Activated CD8-positive, alpha-beta memory T cell treated with anti-CD3 and anti-CD28 coated beads for 24 hours (primary cell): ENCODE results near the gene FXYD6.

ENCODE experiments used
- DNase-seq: peaks from one replicate; pipeline ENCODE4 v3.0.0-alpha.2; 2020

FXYD6 gene

GRCh38 chr11:117909611-117910382, 33.3 kb upstream of the FXYD6 start:
- DNase-seq = peak; percentile 44

DNA sequence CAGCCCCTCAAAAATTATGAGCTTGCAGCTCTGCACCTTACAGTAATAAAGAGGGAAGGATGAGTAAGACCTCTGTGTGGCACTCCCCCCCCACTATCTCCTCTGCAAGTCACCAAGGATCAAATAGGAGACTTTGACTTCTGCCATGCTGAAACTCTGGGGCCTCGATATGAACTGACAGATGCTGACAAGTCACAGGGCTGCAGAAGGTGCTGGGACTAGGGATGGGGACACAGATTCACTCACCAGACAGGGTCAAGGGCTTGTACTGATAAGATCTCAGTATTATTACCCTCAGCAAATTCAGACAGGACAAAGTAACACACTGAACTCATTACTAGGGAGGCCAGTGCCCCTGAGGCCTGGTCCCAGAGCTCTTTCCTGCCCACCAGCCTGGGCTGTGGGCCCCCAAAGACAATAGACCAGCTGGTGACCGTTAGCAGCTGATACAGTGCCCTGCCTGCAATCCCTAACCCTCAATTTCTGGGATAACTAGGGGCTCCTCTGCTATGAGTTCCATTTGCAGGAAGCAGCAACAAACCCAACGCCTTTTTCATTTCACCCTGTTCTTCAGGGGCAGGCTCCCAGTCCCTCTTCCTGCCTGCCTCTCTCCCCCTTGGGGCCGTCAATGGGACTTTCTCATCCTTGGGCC, 32.6 kb upstream of the FXYD6 start:
- DNase-seq = no peak

GRCh38 chr11:117908109-117908895, 31.8 kb upstream of the FXYD6 start:
- DNase-seq = peak; percentile 35

DNA sequence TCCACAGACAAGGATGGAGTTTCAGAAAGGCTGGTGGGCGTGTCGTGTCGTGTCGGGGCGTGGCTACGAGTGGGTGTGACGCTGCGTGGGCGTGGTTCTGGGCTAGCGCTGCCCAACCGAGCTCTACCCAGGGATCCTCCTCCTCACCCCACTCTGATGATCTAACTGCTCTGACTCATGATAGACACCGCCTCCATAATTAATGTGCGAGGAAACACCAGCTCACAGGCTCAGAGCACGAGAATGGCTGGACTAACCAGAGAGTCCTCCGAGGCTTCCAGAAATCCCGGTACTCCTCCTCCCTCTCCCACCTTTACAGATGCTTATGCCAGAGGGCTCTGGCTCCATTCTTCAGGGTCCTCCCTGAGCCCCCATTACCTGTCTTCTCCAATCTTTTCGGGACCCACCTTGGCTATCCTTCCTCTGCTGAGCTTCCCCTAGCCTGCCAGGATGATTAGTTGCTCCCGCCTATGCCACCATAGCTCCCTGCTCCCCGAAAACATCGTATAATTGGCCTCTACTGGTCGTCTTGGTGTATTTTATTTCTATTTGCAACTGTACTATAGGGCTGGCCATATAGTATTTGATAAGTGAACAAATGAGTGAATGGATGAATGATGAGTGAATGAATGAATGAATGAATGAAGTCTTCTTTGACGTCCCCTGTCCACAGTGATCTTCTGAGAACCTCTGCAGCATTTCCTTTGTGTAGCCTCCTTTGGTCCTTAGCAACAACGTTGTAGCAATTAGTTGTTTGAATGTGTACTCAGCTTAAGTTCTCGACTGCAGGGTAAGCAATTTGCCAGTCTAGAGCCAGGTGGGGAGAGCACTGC, 31.0 kb upstream of the FXYD6 start:
- peak; percentile 82 for DNase-seq

GRCh38 chr11:117906710-117907109, 30.3 kb upstream of the FXYD6 start:
- DNase-seq = no peak

- DNase-seq = no peak
Observed at GRCh38 chr11:117906126-117906525, 29.7 kb upstream of the FXYD6 start.

DNA sequence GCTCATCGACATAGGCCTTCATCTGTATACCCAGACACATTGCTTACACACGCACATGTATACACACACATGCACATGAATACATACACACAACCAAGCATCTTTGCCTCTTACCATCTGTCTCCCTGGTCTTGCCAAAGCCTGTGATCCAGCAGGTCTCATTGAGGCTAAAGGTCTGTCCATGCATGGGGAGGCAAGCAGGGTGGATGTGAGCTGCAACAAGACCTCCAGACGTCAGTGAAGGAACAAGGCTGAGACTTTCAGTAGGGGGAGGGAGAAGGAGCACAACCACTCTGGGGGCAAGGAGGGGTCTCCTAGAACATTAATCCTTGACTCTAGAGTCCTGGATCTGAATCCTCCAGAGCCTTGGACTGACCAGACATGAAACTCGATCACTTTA, 29.1 kb upstream of the FXYD6 start:
- no peak for DNase-seq

- DNase-seq = no peak
Observed at GRCh38 chr11:117903505-117904382, 27.3 kb upstream of the FXYD6 start.

DNA sequence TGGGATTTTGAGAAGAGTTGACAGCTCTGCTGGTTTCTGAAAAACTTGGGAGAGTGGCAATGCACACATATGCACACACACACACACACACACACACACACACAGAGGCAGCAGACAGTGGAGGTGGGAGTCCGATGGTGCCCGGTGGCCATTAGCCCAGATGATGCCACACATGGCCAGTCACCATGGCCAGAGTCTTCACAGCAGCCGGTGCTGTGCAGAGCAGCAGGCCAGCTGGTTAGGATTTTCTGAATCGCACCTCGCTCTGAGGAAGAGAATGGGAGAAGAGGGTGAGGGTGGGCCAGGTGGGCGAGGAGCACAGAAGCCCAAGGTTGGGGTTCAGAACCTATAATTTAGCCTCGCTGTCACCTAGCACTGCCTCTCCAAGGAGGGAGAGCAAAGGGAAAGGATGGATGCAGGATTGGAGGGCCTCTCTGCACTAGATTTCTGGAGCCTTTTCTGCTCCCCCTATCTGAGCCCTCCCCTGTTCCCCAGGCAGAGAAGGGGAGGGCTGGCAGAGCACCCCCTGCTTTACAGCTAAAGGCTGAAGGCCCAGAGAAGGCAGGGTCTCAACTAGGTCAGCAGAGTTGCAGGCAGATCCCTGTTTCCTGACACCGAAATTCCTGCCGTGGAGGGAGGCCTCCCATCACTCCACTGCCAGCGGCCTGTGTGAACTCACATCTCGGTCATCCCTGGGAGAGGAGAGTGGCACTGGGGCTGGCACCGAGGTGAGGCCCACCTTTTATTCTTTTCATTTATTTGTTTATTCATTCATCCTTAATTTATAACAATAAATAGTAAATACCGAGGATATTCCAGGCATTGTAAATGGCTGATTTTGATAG, 25.8 kb upstream of the FXYD6 start:
- DNase-seq = no peak

- DNase-seq = no peak
Observed at GRCh38 chr11:117901601-117902000, 25.1 kb upstream of the FXYD6 start.

GRCh38 chr11:117900720-117901440, 24.4 kb upstream of the FXYD6 start:
- no peak for DNase-seq

DNA sequence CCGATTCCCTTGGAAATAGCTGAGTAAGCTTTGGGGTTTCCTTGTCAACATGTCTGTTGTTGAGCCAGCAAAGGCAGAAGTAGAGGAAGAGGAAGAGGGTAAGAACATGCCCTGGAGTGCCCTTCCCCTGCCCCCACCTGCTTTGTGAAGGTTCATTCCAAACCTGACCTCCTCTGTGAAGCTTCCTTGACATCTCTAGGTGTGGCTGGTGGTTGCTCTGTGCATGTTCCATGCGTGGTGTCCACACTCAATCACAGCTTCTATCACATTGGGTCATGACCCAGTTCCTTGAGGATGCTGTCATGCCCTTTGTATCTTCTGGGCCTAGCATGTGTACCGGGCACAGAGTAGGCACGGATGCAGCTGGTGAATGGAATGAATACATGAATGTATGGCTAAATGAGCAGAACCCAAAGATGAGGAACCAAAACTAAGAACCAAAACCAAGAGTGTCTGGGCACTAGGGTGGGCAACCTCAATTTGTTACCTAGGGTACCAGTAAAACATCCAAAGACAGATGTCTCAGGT, 23.7 kb upstream of the FXYD6 start:
- no peak for DNase-seq

GRCh38 chr11:117898059-117898458, 21.6 kb upstream of the FXYD6 start:
- no peak for DNase-seq

DNA sequence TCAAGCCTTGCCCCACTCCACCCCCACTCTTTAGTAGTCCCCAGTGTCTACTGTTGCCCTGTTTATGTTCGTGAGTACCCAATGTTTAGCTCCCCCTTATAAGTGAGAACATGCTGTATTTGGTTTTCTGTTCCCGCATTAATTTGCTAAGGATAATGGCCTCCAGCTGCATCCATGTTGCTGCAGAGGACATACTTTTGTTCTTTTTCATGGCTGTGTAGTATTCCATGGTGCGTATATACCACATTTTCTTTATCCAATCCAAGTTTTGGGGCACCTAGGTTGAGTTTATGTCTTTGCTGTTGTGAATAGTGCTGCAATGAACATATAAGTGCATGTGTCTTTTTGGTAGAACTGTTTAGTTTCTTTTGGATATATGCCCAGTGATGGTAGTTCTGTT, 16.2 kb upstream of the FXYD6 start:
- DNase-seq = no peak

GRCh38 chr11:117891362-117891761, 14.9 kb upstream of the FXYD6 start:
- DNase-seq = no peak

GRCh38 chr11:117888139-117888566, 11.7 kb upstream of the FXYD6 start:
- peak; percentile 45 for DNase-seq

GRCh38 chr11:117887431-117888138, 11.1 kb upstream of the FXYD6 start:
- peak; percentile 43 for DNase-seq

DNA sequence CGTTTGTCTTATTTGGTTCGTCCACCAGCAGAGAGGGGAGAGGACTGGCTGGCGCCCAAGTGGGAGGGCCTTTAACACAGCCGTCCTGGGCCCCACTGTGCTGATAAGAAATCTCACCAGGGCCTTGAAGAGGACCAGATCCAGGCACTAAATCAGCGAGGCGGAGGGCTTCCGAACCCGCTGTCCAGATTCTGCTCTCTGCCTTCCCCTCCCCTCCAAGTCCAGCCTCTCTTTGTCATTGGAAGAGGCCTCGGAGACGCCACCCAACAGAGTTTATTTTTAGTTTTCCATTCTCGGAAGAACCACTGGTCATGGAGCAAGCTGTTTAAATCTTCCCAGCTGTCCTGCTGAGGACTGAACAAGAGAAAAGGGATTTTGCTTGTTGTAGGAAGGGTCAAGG, 9.3 kb upstream of the FXYD6 start:
- DNase-seq = no peak

- DNase-seq = peak; percentile 41
Observed at GRCh38 chr11:117884994-117885393, 8.5 kb upstream of the FXYD6 start.
